ENCODE measurements around the gene SEMA3A.

The SEMA3A gene

GRCh38 chr7:84195295-84196060, 889 bp upstream of the SEMA3A start:
- no peak for DNase-seq (ENCODE audit: low read depth in 2 of 2)

GRCh38 chr7:84193747-84194146, 842 bp downstream of the SEMA3A start:
- DNase-seq (ENCODE audit: low read depth in 2 of 2) = no peak

- DNase-seq (ENCODE audit: low read depth in 2 of 2) = no peak
Observed at GRCh38 chr7:84191842-84192241, 2.7 kb downstream of the SEMA3A start.

- DNase-seq (ENCODE audit: low read depth in 2 of 2) = no peak
Observed at GRCh38 chr7:84191261-84191660, 3.3 kb downstream of the SEMA3A start.

GRCh38 chr7:84190016-84190705, 4.4 kb downstream of the SEMA3A start:
- DNase-seq (ENCODE audit: low read depth in 2 of 2) = no peak

- DNase-seq (ENCODE audit: low read depth in 2 of 2) = no peak
Observed at GRCh38 chr7:84188786-84189405, 5.7 kb downstream of the SEMA3A start.

GRCh38 chr7:84187813-84188510, 6.6 kb downstream of the SEMA3A start:
- no peak for DNase-seq (ENCODE audit: low read depth in 2 of 2)

- no peak for DNase-seq (ENCODE audit: low read depth in 2 of 2)
Observed at GRCh38 chr7:84187087-84187805, 7.3 kb downstream of the SEMA3A start.

GRCh38 chr7:84183741-84184140, 10.8 kb downstream of the SEMA3A start:
- DNase-seq (ENCODE audit: low read depth in 2 of 2) = no peak

GRCh38 chr7:84182301-84182700, 12.3 kb downstream of the SEMA3A start:
- no peak for DNase-seq (ENCODE audit: low read depth in 2 of 2)

- DNase-seq (ENCODE audit: low read depth in 2 of 2) = no peak
Observed at GRCh38 chr7:84181628-84182027, 13.0 kb downstream of the SEMA3A start.

GRCh38 chr7:84177758-84178412, 16.7 kb downstream of the SEMA3A start:
- no peak for DNase-seq (ENCODE audit: low read depth in 2 of 2)

- DNase-seq (ENCODE audit: low read depth in 2 of 2) = no peak
Observed at GRCh38 chr7:84176716-84177115, 17.9 kb downstream of the SEMA3A start.

- no peak for DNase-seq (ENCODE audit: low read depth in 2 of 2)
Observed at GRCh38 chr7:84175461-84175860, 19.1 kb downstream of the SEMA3A start.

GRCh38 chr7:84170646-84171045, 23.9 kb downstream of the SEMA3A start:
- DNase-seq (ENCODE audit: low read depth in 2 of 2) = no peak

- no peak for DNase-seq (ENCODE audit: low read depth in 2 of 2)
Observed at GRCh38 chr7:84162584-84162983, 32.0 kb downstream of the SEMA3A start.

- no peak for DNase-seq (ENCODE audit: low read depth in 2 of 2)
Observed at GRCh38 chr7:84162125-84162524, 32.5 kb downstream of the SEMA3A start.

- DNase-seq (ENCODE audit: low read depth in 2 of 2) = no peak
Observed at GRCh38 chr7:84161398-84161797, 33.2 kb downstream of the SEMA3A start.

GRCh38 chr7:84159435-84159834, 35.2 kb downstream of the SEMA3A start:
- DNase-seq (ENCODE audit: low read depth in 2 of 2) = no peak

GRCh38 chr7:84157171-84157570, 37.4 kb downstream of the SEMA3A start:
- DNase-seq (ENCODE audit: low read depth in 2 of 2) = no peak

All from stimulated activated CD8-positive, alpha-beta memory T cell treated with anti-CD3 and anti-CD28 coated beads, Interleukin-2, amount 100 ng/mL, for 1 hour (primary cell).